OCI-LY3 (cell line): ENCODE results near the gene UNC13C.

ENCODE experiments used
- H2AFZ ChIP-seq: fragments of 200-600, 300-600 bp; shearing (Covaris generic); 2 replicates; pipeline ENCODE4 v1.6.0; 2014; ENCODE audit warnings: antibody characterized with exemption, low read depth, low read length
- H3K27ac ChIP-seq: fragments of 200-600, 300-600 bp; sonication (generic); 2 replicates; pipeline ENCODE4 v1.5.1; 2014; ENCODE audit warnings: mild to moderate bottlenecking, low read length, moderate library complexity, mixed read lengths
- H3K27me3 ChIP-seq: fragments of 200-600, 300-600 bp; sonication (generic); 2 replicates; pipeline ENCODE4 v1.6.1; 2014; ENCODE audit warnings: low read depth, low read length, mixed read lengths
- H3K36me3 ChIP-seq: fragments of 200-600, 300-600 bp; sonication (generic); replicated peaks from 2 replicates; pipeline ENCODE3; 2014; ENCODE audit warnings: low read depth, low read length, mixed read lengths
- H3K4me1 ChIP-seq: fragments of 300-600, 200-600 bp; sonication (generic); 2 replicates; pipeline ENCODE4 v1.6.1; 2014; ENCODE audit warnings: low read length, mixed read lengths
- H3K4me2 ChIP-seq: fragments of 200-600, 300-600 bp; sonication (generic); 2 replicates; pipeline ENCODE4 v1.6.1; 2014; ENCODE audit warnings: low read length, mixed read lengths
- H3K4me3 ChIP-seq: fragments of 300-600, 200-600 bp; sonication (generic); 2 replicates; pipeline ENCODE4 v1.5.1; 2014; ENCODE audit warnings: antibody characterized with exemption, mild to moderate bottlenecking, low read length, moderate library complexity
- H3K79me2 ChIP-seq: fragments of 300-600, 200-600 bp; shearing (Covaris generic); 2 replicates; pipeline ENCODE4 v1.6.1; 2014; ENCODE audit warnings: mild to moderate bottlenecking, low read length, mixed read lengths
- H3K9ac ChIP-seq: fragments of 300-600, 200-600 bp; shearing (Covaris generic); 2 replicates; pipeline ENCODE4 v1.6.0; 2014; ENCODE audit warnings: mild to moderate bottlenecking, low read length, moderate library complexity
- H3K9me3 ChIP-seq: fragments of 200-600, 300-600 bp; shearing (Covaris generic); 2 replicates; pipeline ENCODE4 v1.6.1; 2014; ENCODE audit warnings: low read length, mixed read lengths; ENCODE audit not compliant: insufficient read depth
- H4K20me1 ChIP-seq: fragments of 200-600, 300-600 bp; sonication (generic); 2 replicates; pipeline ENCODE4 v1.6.1; 2016; ENCODE audit warnings: low read length, mixed read lengths; ENCODE audit not compliant: insufficient read depth
- CTCF ChIP-seq: fragments of 200-600, 300-600 bp; sonication (generic); IDR thresholded peaks from 2 replicates; pipeline ENCODE4 v1.5.1; 2014; ENCODE audit warnings: antibody characterized with exemption, low read length, low read depth
- EZH2phosphoT487 ChIP-seq: fragments of 200-600 bp; shearing (Covaris generic); IDR thresholded peaks from 2 replicates; pipeline ENCODE4 v1.6.1; 2018; ENCODE audit warnings: antibody characterized with exemption, mixed run types, low read depth

Gene UNC13C

GRCh38 chr15:54559405-54560069 is 581.3 kb downstream of the UNC13C start:
- Histone ChIP-seq H4K20me1 (no peaks in the 10 kb centered on the region), H2AFZ (no peak overlapping the region), H3K27ac (no peak overlapping the region), H3K9me3 (no peaks in the 10 kb centered on the region), H3K27me3 (no peaks in the 10 kb centered on the region), H3K36me3 (no peaks in the 10 kb centered on the region), H3K4me2 (no peak overlapping the region), H3K4me1 (peaks cover 9% of the 10 kb centered on the region), H3K9ac (no peak overlapping the region), H3K79me2 (no peaks in the 10 kb centered on the region), H3K4me3 (no peak overlapping the region)
- TF ChIP-seq EZH2phosphoT487 (no peak), CTCF (no peak)

GRCh38 chr15:54560417-54560816 is 582.2 kb downstream of the UNC13C start:
- Histone ChIP-seq H3K9ac (no peak overlapping the region), H4K20me1 (no peaks in the 10 kb centered on the region), H3K9me3 (no peaks in the 10 kb centered on the region), H3K4me1 (peaks cover 11% of the 10 kb centered on the region), H3K27me3 (no peaks in the 10 kb centered on the region), H3K36me3 (no peaks in the 10 kb centered on the region), H3K27ac (no peak overlapping the region), H3K4me3 (no peak overlapping the region), H3K4me2 (no peak overlapping the region), H3K79me2 (no peaks in the 10 kb centered on the region), H2AFZ (no peak overlapping the region)
- no peak for TF ChIP-seq CTCF
- no peak for TF ChIP-seq EZH2phosphoT487

DNA sequence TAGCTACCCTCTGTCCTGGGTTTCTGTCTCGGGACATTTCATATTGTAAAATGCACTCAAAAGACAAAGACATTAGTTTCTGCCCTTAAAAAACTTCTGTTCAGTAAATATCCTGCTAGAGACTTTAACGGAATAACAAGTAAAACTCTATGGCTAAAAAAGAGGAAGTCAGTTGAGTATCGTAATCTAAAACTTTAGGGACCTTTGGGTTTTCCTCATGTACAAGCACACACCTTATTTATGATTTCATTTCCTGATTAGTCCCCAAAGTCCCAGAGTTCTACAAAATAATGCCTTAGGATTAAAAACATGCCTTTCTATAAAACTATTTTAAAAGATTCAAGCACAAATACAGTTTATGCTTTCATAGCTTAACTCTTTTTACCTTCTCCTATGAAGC is 585.9 kb downstream of the UNC13C start:
- peak overlapping the region; percentile 47 for H2AFZ ChIP-seq
- peak overlapping the region; percentile 38 for H3K4me2 ChIP-seq
- H3K27ac ChIP-seq = no peak overlapping the region
- no peaks in the 10 kb centered on the region for H3K79me2 ChIP-seq
- no peaks in the 10 kb centered on the region for H3K9me3 ChIP-seq
- TF ChIP-seq EZH2phosphoT487 = no peak
- no peak for TF ChIP-seq CTCF
- no peak overlapping the region for H3K4me3 ChIP-seq
- no peaks in the 10 kb centered on the region for H3K27me3 ChIP-seq
- H3K4me1 ChIP-seq = peaks cover 11% of the 10 kb centered on the region
- H3K9ac ChIP-seq = no peak overlapping the region
- no peaks in the 10 kb centered on the region for H3K36me3 ChIP-seq
- H4K20me1 ChIP-seq = no peaks in the 10 kb centered on the region

GRCh38 chr15:54566654-54567053 is 588.4 kb downstream of the UNC13C start:
- H4K20me1 ChIP-seq = no peaks in the 10 kb centered on the region
- no peaks in the 10 kb centered on the region for H3K27me3 ChIP-seq
- no peak overlapping the region for H3K4me3 ChIP-seq
- peaks cover 13% of the 10 kb centered on the region for H3K4me1 ChIP-seq
- H3K27ac ChIP-seq = no peak overlapping the region
- H2AFZ ChIP-seq = no peak overlapping the region
- TF ChIP-seq EZH2phosphoT487 (no peak), CTCF (no peak)
- no peak overlapping the region for H3K9ac ChIP-seq
- no peaks in the 10 kb centered on the region for H3K9me3 ChIP-seq
- H3K79me2 ChIP-seq = no peaks in the 10 kb centered on the region
- no peak overlapping the region for H3K4me2 ChIP-seq
- H3K36me3 ChIP-seq = no peaks in the 10 kb centered on the region
